ENCODE measurements around the gene TRIM41.

TRIM41 gene

GRCh38 chr5:181231432-181231831 lies 8.4 kb downstream of the TRIM41 start:
- no peak for DNase-seq

- DNase-seq = no peak
Observed at GRCh38 chr5:181232593-181232992, 9.5 kb downstream of the TRIM41 start.

GRCh38 chr5:181233088-181233800 lies 10.2 kb downstream of the TRIM41 start:
- DNase-seq = no peak

GRCh38 chr5:181233801-181234454 lies 10.8 kb downstream of the TRIM41 start:
- no peak for DNase-seq

GRCh38 chr5:181234455-181235306 lies 11.6 kb downstream of the TRIM41 start:
- DNase-seq = no peak

- no peak for DNase-seq
Observed at GRCh38 chr5:181235323-181235688, 12.2 kb downstream of the TRIM41 start.

GRCh38 chr5:181235689-181236366 lies 12.7 kb downstream of the TRIM41 start:
- DNase-seq = no peak

GRCh38 chr5:181236471-181236870 lies 13.4 kb downstream of the TRIM41 start:
- no peak for DNase-seq

- DNase-seq = no peak
Observed at GRCh38 chr5:181236954-181237641, 14.0 kb downstream of the TRIM41 start.

- no peak for DNase-seq
Observed at GRCh38 chr5:181237729-181238385, 14.8 kb downstream of the TRIM41 start.

- no peak for DNase-seq
Observed at GRCh38 chr5:181239062-181239663, 16.1 kb downstream of the TRIM41 start.

- no peak for DNase-seq
Observed at GRCh38 chr5:181241393-181241975, 18.4 kb downstream of the TRIM41 start.

- DNase-seq = no peak
Observed at GRCh38 chr5:181242031-181242451, 19.0 kb downstream of the TRIM41 start.

GRCh38 chr5:181243018-181243563 lies 20.0 kb downstream of the TRIM41 start:
- DNase-seq = no peak

GRCh38 chr5:181243564-181244343 lies 20.7 kb downstream of the TRIM41 start, which contains the start of gene RACK1:
Gene RACK1, minus strand, starts transcription at chr5:181243906. Its CDS starts 106 bp downstream, at chr5:181243800.
- DNase-seq = no peak

- DNase-seq = no peak
Observed at GRCh38 chr5:181245427-181246275, 22.6 kb downstream of the TRIM41 start.

Measured in anterior cingulate cortex (tissue), 58 donors.